HCT116 (cell line): ENCODE data around the gene SCN4B. TPM values are rescaled to one million over a fixed set of nuclear protein-coding genes. Genes with fewer than 3 reads are reported as not detected.

ENCODE experiments used
- ATAC-seq: fragments of 200-7000 bp; cut with Tn5 transposase; 2 replicates; pipeline ENCODE4 v1.9.1; 2020; ENCODE audit warnings: mild to moderate bottlenecking, moderate library complexity
- BruUV-seq: library from RNA; stranded (reverse); fragments of 400-500 nt; replicated peaks from 2 replicates; lab custom pipeline; 2021; lab: Mats Ljungman, UMichigan
- CTCF ChIA-PET: fragments of 300-600 bp; sonication (Branson Sonifier 250); formaldehyde crosslinking; loops from one replicate; lab custom pipeline; 2021; ENCODE audit warnings: antibody characterized with exemption; lab: Charles Lee
- POLR2A ChIA-PET: fragments of 300-600, 350-600 bp; sonication (Branson Sonifier 250); formaldehyde crosslinking; loops from one replicate; lab custom pipeline; 2021; ENCODE audit warnings: antibody characterized with exemption; lab: Charles Lee
- RAD21 ChIA-PET, 2 experiments: fragments of 300-600 bp; sonication (Branson Sonifier 250); formaldehyde crosslinking; loops; one replicate each; lab custom pipeline; 2023; ENCODE audit warnings: low total read pairs in 2 of 2; ENCODE audit not compliant: uncharacterized antibody in 2 of 2, unreplicated experiment in 2 of 2, low non-redundant PET in 1 of 2; lab: Charles Lee
- DNase-seq: peaks from one replicate; pipeline ENCODE4 v3.0.0-alpha.2; 2010; ENCODE audit warnings: low read depth, low spot score
- H2AFZ ChIP-seq: fragments of 200-600 bp; shearing (Covaris generic), sonication (generic); 2 replicates; pipeline ENCODE4 v1.6.1; 2017; ENCODE audit warnings: low read depth, mixed run types, mixed read lengths, antibody characterized with exemption, low read length; ENCODE audit not compliant: poor library complexity, severe bottlenecking
- H3K27ac ChIP-seq: 2 replicates; pipeline ENCODE4 v1.5.1; 2012; ENCODE audit warnings: low read depth, low read length
- H3K27me3 ChIP-seq: fragments of 200-600 bp; sonication (generic); 2 replicates; pipeline ENCODE4 v1.6.1; 2016; ENCODE audit warnings: mixed run types, low read length, mixed read lengths; ENCODE audit not compliant: insufficient read depth
- H3K36me3 ChIP-seq, 2 experiments: fragments of 200-500 bp in 1 of 2; fragments of 200-600 bp in 1 of 2; sonication (Bioruptor generic) in 1 of 2; sonication (generic) in 1 of 2; 2 replicates each; pipeline versions ENCODE4 v1.5.1 to v1.6.1; 2014 to 2016; ENCODE audit warnings: low read length in 2 of 2, inconsistent platforms in 1 of 2, mixed read lengths in 1 of 2, mixed run types in 1 of 2; ENCODE audit not compliant: insufficient read depth in 2 of 2, control insufficient read depth in 1 of 2
- H3K4me1 ChIP-seq, 2 experiments: fragments of 200-600 bp in 1 of 2; sonication (generic) in 1 of 2; 2 replicates each; pipeline versions ENCODE4 v1.5.1 to v1.6.1; 2012 to 2017; ENCODE audit warnings: low read length in 2 of 2, inconsistent platforms in 1 of 2, mild to moderate bottlenecking in 1 of 2, mixed read lengths in 1 of 2, mixed run types in 1 of 2, moderate library complexity in 1 of 2; ENCODE audit not compliant: insufficient read depth in 2 of 2, control insufficient read depth in 1 of 2
- H3K4me2 ChIP-seq: fragments of 200-600 bp; sonication (generic); 2 replicates; pipeline ENCODE4 v1.6.1; 2017; ENCODE audit warnings: mixed run types, low read length, mixed read lengths
- H3K4me3 ChIP-seq, 2 experiments: fragments of 200-600 bp in 1 of 2; sonication (generic) in 1 of 2; replicated peaks in 1 of 2; 2 replicates each; pipeline ENCODE4 v1.5.1; 2011 to 2016; ENCODE audit warnings: low read length in 2 of 2, control low read depth in 1 of 2, low read depth in 1 of 2, mild to moderate bottlenecking in 1 of 2, mixed read lengths in 1 of 2, mixed run types in 1 of 2
- H3K79me2 ChIP-seq: fragments of 200-600 bp; sonication (generic); 2 replicates; pipeline ENCODE4 v1.6.1; 2017; ENCODE audit warnings: mild to moderate bottlenecking, mixed run types, low read length, moderate library complexity, mixed read lengths; ENCODE audit not compliant: insufficient read depth
- H3K9ac ChIP-seq: fragments of 200-600 bp; sonication (generic); 2 replicates; pipeline ENCODE4 v1.6.1; 2016; ENCODE audit warnings: low read length, mixed read lengths
- H3K9me2 ChIP-seq: fragments of 200-600 bp; sonication (generic), shearing (Covaris generic); 2 replicates; pipeline ENCODE4 v1.6.1; 2017; ENCODE audit warnings: mixed run types, mild to moderate bottlenecking, moderate library complexity; ENCODE audit not compliant: insufficient read depth
- H3K9me3 ChIP-seq, 2 experiments: fragments of 200-500 bp in 1 of 2; fragments of 200-600 bp in 1 of 2; sonication (Bioruptor generic) in 1 of 2; sonication (generic) in 1 of 2; 2 replicates each; pipeline ENCODE4 v1.6.1; 2014 to 2017; ENCODE audit warnings: low read length in 2 of 2, mixed read lengths in 2 of 2, inconsistent platforms in 1 of 2, low read depth in 1 of 2, mild to moderate bottlenecking in 1 of 2, mixed run types in 1 of 2, moderate library complexity in 1 of 2; ENCODE audit not compliant: control insufficient read depth in 1 of 2, insufficient read depth in 1 of 2
- H4K20me1 ChIP-seq: fragments of 200-600 bp; sonication (generic), shearing (Covaris generic); 2 replicates; pipeline ENCODE4 v1.6.1; 2017; ENCODE audit warnings: mixed run types, mild to moderate bottlenecking, moderate library complexity; ENCODE audit not compliant: insufficient read depth
- CBX3 ChIP-seq: IDR thresholded peaks from 2 replicates; pipeline ENCODE4 v1.6.1; 2012; ENCODE audit warnings: low read depth
- CEBPB ChIP-seq: IDR thresholded peaks from 2 replicates; pipeline ENCODE4 v1.6.1; 2012; ENCODE audit warnings: low read depth
- JUND ChIP-seq: IDR thresholded peaks from 2 replicates; pipeline ENCODE4 v1.6.1; 2012
- SRF ChIP-seq: IDR thresholded peaks from 2 replicates; pipeline ENCODE4 v1.6.1; 2012; ENCODE audit warnings: low read depth
- ZNF274 ChIP-seq: fragments of 200-500 bp; sonication (Bioruptor generic); IDR thresholded peaks from 2 replicates; pipeline ENCODE4 v1.6.1; 2014; ENCODE audit warnings: mild to moderate bottlenecking, low read depth, low read length, inconsistent platforms
- intact Hi-C: fragments of 100-400 bp; cut with micrococcal nuclease; formaldehyde crosslinking; loops from 2 replicates; pipeline ENCODE4 v1.10.0; 2022
- total RNA-seq: library from RNA; stranded (reverse); gene quantifications from one replicate; pipeline ENCODE4 v1.2.1, GENCODE V29; 2021; ENCODE audit not compliant: unreplicated experiment

The SCN4B gene
- total RNA-seq, 1 experiment from 2014 or later: 0.32 TPM

DNA sequence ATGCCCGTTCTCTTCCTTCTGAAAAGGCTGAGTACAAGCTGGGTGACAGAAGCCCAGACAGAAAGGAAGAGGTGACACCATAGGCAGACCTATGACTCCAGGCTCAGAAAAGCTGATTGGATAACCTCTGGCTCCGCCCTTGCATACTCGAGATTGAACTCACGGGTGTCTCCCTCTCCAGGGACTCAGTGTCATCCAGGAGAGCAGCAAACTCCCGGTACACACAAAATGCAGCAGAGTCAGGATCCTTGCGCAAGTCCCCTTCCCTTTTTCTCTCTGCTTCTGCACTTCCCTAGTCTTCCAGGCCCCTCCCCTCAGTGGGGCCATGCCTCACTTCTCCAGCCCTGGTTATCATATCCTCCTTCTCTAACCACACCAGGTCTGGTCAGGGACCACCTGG lies 9.8 kb downstream of the SCN4B start:
- Histone ChIP-seq H3K79me2 (no peaks in the 10 kb centered on the region), H3K4me3 (no peak overlapping the region), H3K36me3 (no peaks in the 10 kb centered on the region), H3K27ac (no peak overlapping the region), H3K4me1 (peaks cover 0 to 10% of the 10 kb centered on the region in 2 experiments; a peak in 2 of 4 replicates), H4K20me1 (no peaks in the 10 kb centered on the region), H3K4me2 (no peak overlapping the region), H3K27me3 (no peaks in the 10 kb centered on the region), H3K9ac (no peak overlapping the region), H2AFZ (no peak overlapping the region), H3K9me3 (no peaks in the 10 kb centered on the region), H3K9me2 (no peaks in the 10 kb centered on the region)
- TF ChIP-seq CBX3 (no peak), ZNF274 (no peak), JUND (no peak)
- ATAC-seq: no peak
- ChIA-PET CTCF (interaction anchor here (1.0 to 2.9 kb wide), 2 partner anchors 28 to 29 kb away, joined by 3 to 13 read pairs; no protein-coding TSS in a partner anchor), RAD21 (no interaction called here), POLR2A (interaction anchor here (1.2 kb wide), 1 partner anchor 14 kb away, joined by 4 read pairs; no protein-coding TSS in a partner anchor)
- intact Hi-C loops: no loop called here
- no peak for DNase-seq
- no TSS peak for BruUV-seq

DNA sequence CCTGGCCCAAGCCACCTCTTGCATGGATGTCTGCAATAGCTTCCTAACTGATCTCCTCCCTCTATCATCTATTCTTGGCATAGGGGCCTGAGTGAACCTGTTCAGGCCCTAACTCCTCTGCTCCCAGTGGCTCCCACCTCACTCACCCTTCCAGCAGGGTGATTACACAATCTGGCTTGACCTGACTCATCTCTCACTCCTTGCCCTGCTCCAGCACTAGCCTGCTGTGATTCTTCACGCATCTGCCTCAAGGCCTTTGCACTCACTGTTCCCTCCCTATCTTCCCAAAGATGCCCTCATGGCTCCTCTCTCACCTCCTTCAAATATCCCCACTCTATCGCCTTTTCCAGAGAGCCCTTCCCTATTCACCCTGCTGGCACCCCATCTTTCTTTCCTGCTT lies 10.5 kb downstream of the SCN4B start:
- peaks cover 0 to 10% of the 10 kb centered on the region in 2 experiments; a peak in 2 of 4 replicates for H3K4me1 ChIP-seq
- H3K79me2 ChIP-seq: no peaks in the 10 kb centered on the region
- no peaks in the 10 kb centered on the region for H3K9me2 ChIP-seq
- RAD21 ChIA-PET: no interaction called here
- BruUV-seq: no TSS peak
- H3K27ac ChIP-seq: no peak overlapping the region
- H3K27me3 ChIP-seq: no peaks in the 10 kb centered on the region
- no peak overlapping the region for H3K4me3 ChIP-seq
- intact Hi-C loops: no loop called here
- CTCF ChIA-PET: no interaction called here
- TF ChIP-seq SRF (no peak), CEBPB (peak; percentile 60; the same call in 1 of the 2 replicates)
- H3K4me2 ChIP-seq: no peak overlapping the region
- DNase-seq: no peak
- H3K36me3 ChIP-seq: no peaks in the 10 kb centered on the region
- no peak for ATAC-seq
- H2AFZ ChIP-seq: no peak overlapping the region
- H4K20me1 ChIP-seq: no peaks in the 10 kb centered on the region
- H3K9me3 ChIP-seq: no peaks in the 10 kb centered on the region
- H3K9ac ChIP-seq: no peak overlapping the region
- POLR2A ChIA-PET: no interaction called here
